Stomach (tissue), 9 donors: ENCODE data around the gene C10orf71. TPM values are rescaled to one million over a fixed set of nuclear protein-coding genes. Genes with fewer than 3 reads are reported as not detected.

Experiments used
- DNase-seq, 2 donors: peaks; one replicate each; pipeline versions ENCODE4 v3.0.0 to v3.0.0-alpha.2; 2013 to 2019
- H3K27ac ChIP-seq, 5 donors: fragments of 200-600 bp in 4 of 5; sonication (generic) in 4 of 5; one replicate each; pipeline ENCODE4 v1.5.1; 2013 to 2019; ENCODE audit warnings: mild to moderate bottlenecking in 1 of 5, moderate library complexity in 1 of 5
- H3K27me3 ChIP-seq, 3 donors: fragments of 200-600 bp; sonication (generic); one replicate each; pipeline ENCODE4 v1.5.1; 2017 to 2019; ENCODE audit warnings: mixed run types in 1 of 3
- H3K36me3 ChIP-seq, 4 donors: fragments of 200-600 bp; sonication (generic); 1 replicate in 3 of 4; 2 replicates in 1 of 4; pipeline ENCODE4 v1.5.1; 2016 to 2019
- H3K4me1 ChIP-seq, 4 donors: fragments of 200-600 bp; sonication (generic); one replicate each; pipeline ENCODE4 v1.5.1; 2016 to 2019
- H3K4me3 ChIP-seq, 4 donors: fragments of 200-600 bp; sonication (generic) in 3 of 4; one replicate each; pipeline ENCODE4 v1.5.1; 2016 to 2019; ENCODE audit warnings: mild to moderate bottlenecking in 1 of 4
- H3K9me3 ChIP-seq, 4 donors: fragments of 200-600 bp; sonication (generic); one replicate each; pipeline ENCODE4 v1.5.1; 2016 to 2019
- EP300 ChIP-seq: sonication (generic); formaldehyde crosslinking; IDR thresholded peaks from one replicate; pipeline ENCODE4 v1.6.1; 2017; ENCODE audit warnings: antibody characterized with exemption
- POLR2A ChIP-seq, 4 donors: fragments of 450-650 bp; IDR thresholded peaks; one replicate each; pipeline ENCODE4 v1.6.1; 2016; ENCODE audit warnings: antibody characterized with exemption in 4 of 4, control low read depth in 2 of 4, mild to moderate bottlenecking in 1 of 4, moderate library complexity in 1 of 4
- POLR2AphosphoS5 ChIP-seq, 3 donors: sonication (generic); formaldehyde crosslinking; IDR thresholded peaks; one replicate each; pipeline ENCODE4 v1.6.1; 2016; ENCODE audit warnings: antibody characterized with exemption in 3 of 3
- WGBS, 5 donors: extraction: QIAGEN DNeasy Blood & Tissue Kit in 3 of 5; methylation state at CpG; one replicate each; pipeline versions ENCODE4 v1.1.5 to v1.1.7; 2013 to 2018; 5-methylcytosine and 5-hydroxymethylcytosine counted together
- intact Hi-C: fragments of 100-400 bp; cut with DNase I; formaldehyde crosslinking; loops from one replicate; pipeline ENCODE4 v1.15.1; 2023; ENCODE audit warnings: low total_unique reads
- polyA plus RNA-seq, 3 donors: library from polyadenylated mRNA; stranded (reverse); fragments of 200-250 nt; gene quantifications; one replicate each; pipeline ENCODE4 v1.2.3, GENCODE V29; 2013
- total RNA-seq, 5 donors: library from RNA; depleted of rRNA; stranded (reverse); fragments of >200 nt; gene quantifications; one replicate each; pipeline versions ENCODE4 v1.1.0 to v1.2.3, GENCODE V29; 2014 to 2016
- TF ChIP-seq, protein P1 (sequence below), 7 experiments: fragments of 450-650 bp in 4 of 7; fragments of 200-600 bp in 3 of 7; sonication (generic) in 3 of 7; IDR thresholded peaks; one replicate each; pipeline ENCODE4 v1.5.1; 2016 to 2019; ENCODE audit warnings: antibody characterized with exemption in 7 of 7, control low read depth in 2 of 7, mild to moderate bottlenecking in 1 of 7
- donor health status: healthy with polysubstance abuse.
- donor health status: Bipolar disorder and iron deficiency.
- donor health status: healthy.

Gene C10orf71
- total and polyA plus RNA-seq, 8 donors = 0.18 TPM; not detected in 7

DNA sequence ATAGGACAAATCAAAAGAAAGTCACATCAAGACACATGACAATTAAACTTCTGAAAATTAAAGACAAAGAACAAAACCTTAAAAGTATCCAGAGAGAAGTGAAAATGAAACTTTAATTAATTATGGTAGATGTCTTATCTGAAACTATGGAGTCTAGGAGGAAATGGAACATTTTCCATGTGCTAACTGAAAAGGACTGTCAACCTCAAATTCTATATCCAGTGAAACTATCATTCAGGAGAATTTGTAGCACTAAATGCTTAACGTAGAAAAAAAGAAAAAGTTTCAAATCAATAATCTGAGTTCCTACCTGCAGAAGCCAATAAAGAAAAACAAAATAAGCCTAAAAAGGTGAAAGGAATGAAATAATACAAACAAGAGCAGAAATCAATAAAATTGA is 33.1 kb upstream of the C10orf71 start:
- no peaks in the 10 kb centered on the region for H3K36me3 ChIP-seq
- H3K9me3 ChIP-seq = peaks cover 3 to 37% (median 20%) of the 10 kb centered on the region in 4 donors
- DNase-seq = no peak
- WGBS, 5 donors = 89 to 100% (median 97%) methylated on average over 1 of the region's 1 CpG
- no peak overlapping the region for H3K4me3 ChIP-seq
- no peak for TF ChIP-seq POLR2AphosphoS5 (IDR thresholded peaks at IDR 0.05)
- TF ChIP-seq POLR2A (IDR thresholded peaks at IDR 0.05) = no peak
- TF ChIP-seq, protein P1, sequence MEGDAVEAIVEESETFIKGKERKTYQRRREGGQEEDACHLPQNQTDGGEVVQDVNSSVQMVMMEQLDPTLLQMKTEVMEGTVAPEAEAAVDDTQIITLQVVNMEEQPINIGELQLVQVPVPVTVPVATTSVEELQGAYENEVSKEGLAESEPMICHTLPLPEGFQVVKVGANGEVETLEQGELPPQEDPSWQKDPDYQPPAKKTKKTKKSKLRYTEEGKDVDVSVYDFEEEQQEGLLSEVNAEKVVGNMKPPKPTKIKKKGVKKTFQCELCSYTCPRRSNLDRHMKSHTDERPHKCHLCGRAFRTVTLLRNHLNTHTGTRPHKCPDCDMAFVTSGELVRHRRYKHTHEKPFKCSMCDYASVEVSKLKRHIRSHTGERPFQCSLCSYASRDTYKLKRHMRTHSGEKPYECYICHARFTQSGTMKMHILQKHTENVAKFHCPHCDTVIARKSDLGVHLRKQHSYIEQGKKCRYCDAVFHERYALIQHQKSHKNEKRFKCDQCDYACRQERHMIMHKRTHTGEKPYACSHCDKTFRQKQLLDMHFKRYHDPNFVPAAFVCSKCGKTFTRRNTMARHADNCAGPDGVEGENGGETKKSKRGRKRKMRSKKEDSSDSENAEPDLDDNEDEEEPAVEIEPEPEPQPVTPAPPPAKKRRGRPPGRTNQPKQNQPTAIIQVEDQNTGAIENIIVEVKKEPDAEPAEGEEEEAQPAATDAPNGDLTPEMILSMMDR (IDR thresholded peaks at IDR 0.05) = no peak
- no peak for TF ChIP-seq EP300
- H3K27ac ChIP-seq = no peak overlapping the region
- intact Hi-C loops = no loop called here
- H3K27me3 ChIP-seq = no peaks in the 10 kb centered on the region
- H3K4me1 ChIP-seq = no peaks in the 10 kb centered on the region

DNA sequence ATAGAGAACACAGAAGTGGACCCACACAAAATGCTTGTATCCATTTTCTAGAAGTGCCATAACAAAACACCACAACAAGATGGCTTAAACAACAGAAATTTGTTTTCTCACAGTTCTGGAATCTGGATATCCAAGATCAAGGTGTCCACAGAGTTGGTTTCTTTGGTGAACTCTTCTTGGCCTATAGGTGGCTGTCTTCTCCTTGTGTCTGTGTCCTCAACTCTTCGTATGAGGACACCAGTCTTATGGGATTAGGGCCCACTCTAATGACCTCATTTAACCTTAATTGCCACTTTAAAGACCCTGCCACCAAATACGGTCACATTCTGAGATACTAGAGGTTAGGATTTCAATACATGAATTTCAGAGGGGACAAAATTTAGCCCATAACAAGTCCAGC is 30.8 kb upstream of the C10orf71 start:
- WGBS, 5 donors = 72 to 87% (median 77%) methylated on average over 2 of the region's 2 CpGs
- TF ChIP-seq EP300 (no peak), POLR2A (IDR thresholded peaks at IDR 0.05) (no peak), POLR2AphosphoS5 (IDR thresholded peaks at IDR 0.05) (no peak)
- TF ChIP-seq, protein P1 (IDR thresholded peaks at IDR 0.05) = no peak
- intact Hi-C loops = no loop called here
- Histone ChIP-seq H3K27ac (no peak overlapping the region), H3K4me1 (no peaks in the 10 kb centered on the region), H3K36me3 (no peaks in the 10 kb centered on the region), H3K27me3 (no peaks in the 10 kb centered on the region), H3K9me3 (peaks cover 3 to 37% (median 20%) of the 10 kb centered on the region in 4 donors), H3K4me3 (no peak overlapping the region)
- DNase-seq = no peak

DNA sequence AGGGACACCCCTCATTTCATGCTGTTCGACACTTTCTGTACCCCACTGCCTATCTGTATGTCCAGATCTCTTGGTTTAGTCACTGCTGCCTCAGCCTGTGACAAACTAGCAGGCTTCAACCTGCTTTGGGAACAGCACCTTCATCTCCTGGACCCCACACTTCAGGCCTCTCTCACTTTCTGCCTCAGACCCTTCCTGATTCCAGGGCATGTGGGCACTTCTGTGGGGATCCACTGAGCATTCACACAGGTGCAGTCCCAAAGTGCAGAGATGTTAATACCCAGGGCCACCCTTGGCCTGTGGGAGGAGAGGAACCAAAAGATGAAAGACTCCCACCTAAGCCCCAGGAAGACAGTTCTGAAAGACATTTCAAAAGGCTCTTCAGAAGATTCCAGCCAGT is 29.4 kb upstream of the C10orf71 start:
- no peak for DNase-seq
- WGBS, 5 donors = 70 to 100% (median 86%) methylated on average over 1 of the region's 1 CpG
- intact Hi-C loops = no loop called here

DNA sequence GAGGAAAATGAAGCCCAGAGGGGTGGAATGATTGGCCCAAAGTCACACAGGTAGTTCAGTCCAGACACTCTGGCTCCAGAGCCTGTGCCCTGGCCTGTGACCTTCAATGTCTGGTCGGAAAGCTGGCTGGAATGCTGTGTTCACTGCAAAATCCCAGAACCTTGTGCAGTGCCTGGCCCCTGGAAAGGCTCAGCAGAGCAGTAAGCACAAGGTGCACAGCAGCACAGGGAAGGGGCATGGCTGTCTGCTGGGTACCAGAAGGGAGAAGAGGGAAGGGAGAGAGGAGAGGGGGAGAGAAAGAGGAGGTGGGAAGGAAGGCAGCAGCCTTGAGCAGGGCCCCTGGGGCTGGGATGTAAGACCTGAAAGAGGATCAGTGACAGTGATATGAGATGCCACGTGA is 28.4 kb upstream of the C10orf71 start:
- Histone ChIP-seq H3K27me3 (no peaks in the 10 kb centered on the region), H3K27ac (no peak overlapping the region), H3K4me1 (no peaks in the 10 kb centered on the region), H3K36me3 (no peaks in the 10 kb centered on the region), H3K4me3 (no peak overlapping the region), H3K9me3 (peaks cover 0 to 21% (median 8%) of the 10 kb centered on the region in 4 donors)
- WGBS, 5 donors = 34 to 54% (median 43%) methylated on average over 2 of the region's 2 CpGs
- TF ChIP-seq EP300 (no peak), POLR2A (IDR thresholded peaks at IDR 0.05) (no peak), POLR2AphosphoS5 (IDR thresholded peaks at IDR 0.05) (no peak)
- TF ChIP-seq, protein P1 (IDR thresholded peaks at IDR 0.05) = no peak
- intact Hi-C loops = no loop called here
- DNase-seq = no peak

More for the DNA sequence above, 29.4 kb upstream of the C10orf71 start:
- Histone ChIP-seq H3K4me3 (no peak overlapping the region), H3K36me3 (no peaks in the 10 kb centered on the region), H3K9me3 (peaks cover 3 to 30% (median 14%) of the 10 kb centered on the region in 4 donors), H3K27me3 (no peaks in the 10 kb centered on the region), H3K27ac (no peak overlapping the region), H3K4me1 (no peaks in the 10 kb centered on the region)
- TF ChIP-seq, protein P1 (IDR thresholded peaks at IDR 0.05) = no peak
- TF ChIP-seq POLR2AphosphoS5 (IDR thresholded peaks at IDR 0.05) (no peak), EP300 (no peak)
